ENCODE data around the gene BOK. TPM values are rescaled to one million over a fixed set of nuclear protein-coding genes. Genes with fewer than 3 reads are reported as not detected.

BOK gene
- total and polyA plus RNA-seq, 10 of the 15 experiments (the other 5 are each of a cell fraction or from before 2014, with no cell fraction given) = 0.04 to 0.15 (median 0.12) TPM; not detected in 7

- no peak overlapping the region for H3K9ac ChIP-seq (ENCODE audit: control insufficient read depth, insufficient read depth, low read length)
- ChIA-PET RAD21 (ENCODE audit: unreplicated experiment) (no interaction called here), SMC1A (ENCODE audit: uncharacterized antibody, unreplicated experiment) (no interaction called here), CTCF (no interaction called here), POLR2A (no interaction called here)
- in situ Hi-C loops (cut with MboI) = no loop called here
- no TSS peak for BruUV-seq (replicated peaks)
- H3K4me2 ChIP-seq (ENCODE audit: control insufficient read depth, insufficient read depth) = no peak overlapping the region
- H4K20me1 ChIP-seq (ENCODE audit: control insufficient read depth, insufficient read depth) = no peaks in the 10 kb centered on the region
- DNase-seq (ENCODE audit: low read depth, low spot score) (no peak), ATAC-seq (no peak), FAIRE-seq (no peak)
- no peaks in the 10 kb centered on the region for H3K36me3 ChIP-seq (ENCODE audit: control insufficient read depth in 2 of 2, insufficient read depth in 2 of 2, low read length in 1 of 2)
- no peak overlapping the region for H3K27ac ChIP-seq (ENCODE audit: control insufficient read depth, insufficient read depth)
- H3K4me1 ChIP-seq (ENCODE audit: control insufficient read depth, insufficient read depth, low read length) = no peaks in the 10 kb centered on the region
- no peaks in the 10 kb centered on the region; the same call in 2 of the 3 replicates for H3K9me3 ChIP-seq (replicated peaks; ENCODE audit: control insufficient read depth, insufficient read depth, low read length)
- no peak overlapping the region for H3K4me3 ChIP-seq
- no peak overlapping the region for H2AFZ ChIP-seq (ENCODE audit: control insufficient read depth, low read depth, low read length)
- H3K79me2 ChIP-seq (ENCODE audit: control insufficient read depth, insufficient read depth, low read length) = no peaks in the 10 kb centered on the region
- intact Hi-C loops (cut with micrococcal nuclease; ENCODE audit: unreplicated experiment) = no loop called here
- TF ChIP-seq ZNF217 (IDR thresholded peaks at IDR 0.05) (no peak), HDGF (IDR thresholded peaks at IDR 0.05) (no peak)
- no peaks in the 10 kb centered on the region; a peak in 2 of 4 replicates for H3K27me3 ChIP-seq (replicated peaks in 1 of 2; ENCODE audit: control insufficient read depth in 2 of 2, insufficient read depth in 2 of 2, low read length in 1 of 2)
- WGBS (ENCODE audit: insufficient coverage, insufficient replicate concordance, low lambda C conversion rate, missing lambda C conversion rate) = 39% methylated on average over 12 of the region's 12 CpGs
Observed at GRCh38 chr2:241551599-241551997, 6.9 kb upstream of the BOK start.

GRCh38 chr2:241551998-241552737 lies 6.4 kb upstream of the BOK start:
- ChIA-PET SMC1A (ENCODE audit: uncharacterized antibody, unreplicated experiment) (no interaction called here), POLR2A (no interaction called here), RAD21 (ENCODE audit: unreplicated experiment) (no interaction called here), CTCF (no interaction called here)
- no peaks in the 10 kb centered on the region for H3K36me3 ChIP-seq (ENCODE audit: control insufficient read depth in 2 of 2, insufficient read depth in 2 of 2, low read length in 1 of 2)
- no peak for FAIRE-seq
- no peak overlapping the region for H3K27ac ChIP-seq (ENCODE audit: control insufficient read depth, insufficient read depth)
- in situ Hi-C loops (cut with MboI) = no loop called here
- intact Hi-C loops (cut with micrococcal nuclease; ENCODE audit: unreplicated experiment) = no loop called here
- H3K4me2 ChIP-seq (ENCODE audit: control insufficient read depth, insufficient read depth) = no peak overlapping the region
- H3K27me3 ChIP-seq (replicated peaks in 1 of 2; ENCODE audit: control insufficient read depth in 2 of 2, insufficient read depth in 2 of 2, low read length in 1 of 2) = no peaks in the 10 kb centered on the region; a peak in 1 of 4 replicates
- DNase-seq (ENCODE audit: low read depth, low spot score) = no peak
- no peaks in the 10 kb centered on the region for H3K4me1 ChIP-seq (ENCODE audit: control insufficient read depth, insufficient read depth, low read length)
- WGBS (ENCODE audit: insufficient coverage, insufficient replicate concordance, low lambda C conversion rate, missing lambda C conversion rate) = 66% methylated on average over 33 of the region's 33 CpGs
- no peak overlapping the region for H3K9ac ChIP-seq (ENCODE audit: control insufficient read depth, insufficient read depth, low read length)
- no peaks in the 10 kb centered on the region for H3K79me2 ChIP-seq (ENCODE audit: control insufficient read depth, insufficient read depth, low read length)
- no peak for ATAC-seq
- no peak overlapping the region for H2AFZ ChIP-seq (ENCODE audit: control insufficient read depth, low read depth, low read length)
- BruUV-seq (replicated peaks) = no TSS peak
- no peaks in the 10 kb centered on the region for H4K20me1 ChIP-seq (ENCODE audit: control insufficient read depth, insufficient read depth)
- H3K4me3 ChIP-seq = no peak overlapping the region
- H3K9me3 ChIP-seq (replicated peaks; ENCODE audit: control insufficient read depth, insufficient read depth, low read length) = no peaks in the 10 kb centered on the region; the same call in 2 of the 3 replicates
- TF ChIP-seq JUNB (IDR thresholded peaks at IDR 0.05) (no peak), ZBTB4 (CRISPR knock-in tag; IDR thresholded peaks at IDR 0.05) (no peak), ASH2L (IDR thresholded peaks at IDR 0.05; ENCODE audit: borderline replicate concordance, low read depth) (no peak), REST (IDR thresholded peaks at IDR 0.05; ENCODE audit: low read depth, low read length) (no peak), BCL3 (IDR thresholded peaks at IDR 0.05; ENCODE audit: borderline replicate concordance, insufficient read depth, low read depth, low read length, poor library complexity, severe bottlenecking) (no peak), MYC (IDR thresholded peaks at IDR 0.05; ENCODE audit: insufficient read depth, insufficient read length, insufficient replicate concordance, low read length, severe bottlenecking) (no peak)

Data from GM12878 (cell line).